HEK293 (cell line): Measurements from ENCODE around the gene IL16.

ENCODE experiments used
- CTCF ChIA-PET: fragments of 350-600 bp; formaldehyde crosslinking; extraction: SDS; loops from one replicate; lab custom pipeline; 2021; ENCODE audit warnings: antibody characterized with exemption; lab: Yijun Ruan, JAX
- POLR2A ChIA-PET: fragments of 300-600 bp; formaldehyde crosslinking; extraction: SDS; loops from one replicate; lab custom pipeline; 2020; ENCODE audit warnings: antibody characterized with exemption, inconsistent platforms; lab: Yijun Ruan, JAX
- H3K27ac ChIP-seq: fragments of 200-500 bp; sonication (Bioruptor generic); 2 replicates; pipeline ENCODE4 v1.5.1; 2014; ENCODE audit warnings: low read depth, low read length, control low read depth, inconsistent platforms; ENCODE audit errors: extremely low read depth
- H3K36me3 ChIP-seq, 2 experiments: fragments of 200-500 bp in 1 of 2; sonication (Bioruptor generic) in 1 of 2; 1 replicate in 1 of 2; 2 replicates in 1 of 2; pipeline ENCODE4 v1.5.1; 2014 to 2017; ENCODE audit warnings: inconsistent platforms in 2 of 2, low read length in 2 of 2; ENCODE audit not compliant: control insufficient read depth in 2 of 2, insufficient read depth in 1 of 2
- H3K4me1 ChIP-seq: fragments of 200-500 bp; sonication (Bioruptor generic); 2 replicates; pipeline ENCODE4 v1.5.1; 2014; ENCODE audit warnings: mild to moderate bottlenecking, low read length, inconsistent platforms; ENCODE audit not compliant: control insufficient read depth, insufficient read depth
- H3K4me3 ChIP-seq: 2 replicates; pipeline ENCODE4 v1.5.1; 2011; ENCODE audit warnings: low read depth, mild to moderate bottlenecking, control low read depth, low read length, moderate library complexity
- H3K9me3 ChIP-seq: fragments of 200-500 bp; sonication (Bioruptor generic); 2 replicates; pipeline ENCODE4 v1.5.1; 2014; ENCODE audit warnings: low read depth, low read length, inconsistent platforms; ENCODE audit not compliant: control insufficient read depth, insufficient read depth
- GLI2 ChIP-seq: fragments of 450-650 bp; formaldehyde crosslinking; IDR thresholded peaks from 2 replicates; pipeline ENCODE4; 2017; ENCODE audit warnings: missing biosample characterization, missing genetic modification characterization, low read depth, borderline replicate concordance
- HIC1 ChIP-seq: fragments of 450-650 bp; formaldehyde crosslinking; IDR thresholded peaks from 2 replicates; pipeline ENCODE4 v1.5.1; 2016; ENCODE audit warnings: missing biosample characterization, missing genetic modification characterization
- KLF7 ChIP-seq: fragments of 450-650 bp; formaldehyde crosslinking; IDR thresholded peaks from 2 replicates; pipeline ENCODE4 v1.5.1; 2016; ENCODE audit warnings: missing biosample characterization, missing genetic modification characterization, borderline replicate concordance
- SCRT1 ChIP-seq: fragments of 450-650 bp; formaldehyde crosslinking; IDR thresholded peaks from 2 replicates; pipeline ENCODE4 v1.5.1; 2016; ENCODE audit warnings: missing biosample characterization, missing genetic modification characterization, borderline replicate concordance
- ZBTB17 ChIP-seq: fragments of 450-650 bp; formaldehyde crosslinking; IDR thresholded peaks from 2 replicates; pipeline ENCODE4 v1.5.1; 2016; ENCODE audit warnings: missing biosample characterization, missing genetic modification characterization
- ZBTB21 ChIP-seq: fragments of 450-650 bp; formaldehyde crosslinking; IDR thresholded peaks from 2 replicates; pipeline ENCODE4 v1.5.1; 2017; ENCODE audit warnings: missing biosample characterization, missing genetic modification characterization
- ZFP69B ChIP-seq: fragments of 450-650 bp; formaldehyde crosslinking; IDR thresholded peaks from 2 replicates; pipeline ENCODE4 v1.5.1; 2016; ENCODE audit warnings: missing biosample characterization, missing genetic modification characterization
- ZIC2 ChIP-seq: fragments of 450-650 bp; formaldehyde crosslinking; IDR thresholded peaks from 2 replicates; pipeline ENCODE4 v1.5.1; 2016; ENCODE audit warnings: missing biosample characterization, missing genetic modification characterization
- ZNF18 ChIP-seq: fragments of 450-650 bp; formaldehyde crosslinking; IDR thresholded peaks from 2 replicates; pipeline ENCODE4 v1.5.1; 2016; ENCODE audit warnings: missing biosample characterization, missing genetic modification characterization
- ZNF202 ChIP-seq: fragments of 450-650 bp; formaldehyde crosslinking; IDR thresholded peaks from 2 replicates; pipeline ENCODE4 v1.5.1; 2016; ENCODE audit warnings: missing biosample characterization, missing genetic modification characterization, borderline replicate concordance
- ZNF398 ChIP-seq: fragments of 450-650 bp; formaldehyde crosslinking; IDR thresholded peaks from 2 replicates; pipeline ENCODE4 v1.5.1; 2017; ENCODE audit warnings: missing biosample characterization, missing genetic modification characterization
- ZNF48 ChIP-seq: fragments of 450-650 bp; formaldehyde crosslinking; IDR thresholded peaks from 2 replicates; pipeline ENCODE4 v1.5.1; 2016; ENCODE audit warnings: missing biosample characterization, missing genetic modification characterization
- ZNF610 ChIP-seq: fragments of 450-650 bp; formaldehyde crosslinking; IDR thresholded peaks from 2 replicates; pipeline ENCODE4 v1.5.1; 2016; ENCODE audit warnings: missing biosample characterization, missing genetic modification characterization, borderline replicate concordance
- ZNF670 ChIP-seq: fragments of 450-650 bp; formaldehyde crosslinking; IDR thresholded peaks from 2 replicates; pipeline ENCODE4 v1.5.1; 2016; ENCODE audit warnings: missing biosample characterization, missing genetic modification characterization, low read depth
- ZNF707 ChIP-seq: fragments of 450-650 bp; formaldehyde crosslinking; IDR thresholded peaks from 2 replicates; pipeline ENCODE4 v1.5.1; 2016; ENCODE audit warnings: missing biosample characterization, missing genetic modification characterization
- ZNF747 ChIP-seq: fragments of 450-650 bp; formaldehyde crosslinking; IDR thresholded peaks from 2 replicates; pipeline ENCODE4 v1.5.1; 2016; ENCODE audit warnings: missing biosample characterization, missing genetic modification characterization
- ZNF776 ChIP-seq: fragments of 450-650 bp; formaldehyde crosslinking; IDR thresholded peaks from 2 replicates; pipeline ENCODE4 v1.5.0; 2017; ENCODE audit warnings: missing biosample characterization, missing genetic modification characterization, borderline replicate concordance
- ZNF777 ChIP-seq: fragments of 450-650 bp; formaldehyde crosslinking; IDR thresholded peaks from 2 replicates; pipeline ENCODE4 v1.5.1; 2017; ENCODE audit warnings: missing biosample characterization, missing genetic modification characterization, borderline replicate concordance

Gene IL16

GRCh38 chr15:81299156-81299555, 102.5 kb downstream of the IL16 start:
- Histone ChIP-seq H3K4me3 (no peak overlapping the region), H3K27ac (no peak overlapping the region), H3K36me3 (no peaks in the 10 kb centered on the region), H3K9me3 (no peaks in the 10 kb centered on the region), H3K4me1 (no peaks in the 10 kb centered on the region)
- TF ChIP-seq GLI2 (tag by site-specific recombination) (no peak), ZFP69B (no peak), ZNF747 (no peak), ZNF18 (no peak), ZNF777 (tag by site-specific recombination) (no peak), ZNF670 (tag by site-specific recombination) (no peak)
- POLR2A ChIA-PET, result no interaction called here
- CTCF ChIA-PET, result interaction anchor here (0.8 to 1.5 kb wide), 2 partner anchors 33 to 37 kb away, joined by 3 to 7 read pairs; no protein-coding TSS in a partner anchor

GRCh38 chr15:81299630-81300273, 103.1 kb downstream of the IL16 start:
- no peaks in the 10 kb centered on the region for H3K9me3 ChIP-seq
- ChIA-PET CTCF (interaction anchor here (1.5 kb wide), 1 partner anchor 33 kb away, joined by 7 read pairs; no protein-coding TSS in a partner anchor), POLR2A (no interaction called here)
- no peaks in the 10 kb centered on the region for H3K4me1 ChIP-seq
- no peak overlapping the region for H3K4me3 ChIP-seq
- no peaks in the 10 kb centered on the region for H3K36me3 ChIP-seq
- H3K27ac ChIP-seq, result no peak overlapping the region
- TF ChIP-seq HIC1 (tag by site-specific recombination), result no peak
- TF ChIP-seq SCRT1 (tag by site-specific recombination), result no peak
- no peak for TF ChIP-seq ZNF48 (tag by site-specific recombination)
- TF ChIP-seq ZNF398 (tag by site-specific recombination), result no peak
- no peak for TF ChIP-seq ZBTB21 (tag by site-specific recombination)
- no peak for TF ChIP-seq ZNF202
- no peak for TF ChIP-seq KLF7 (tag by site-specific recombination)
- no peak for TF ChIP-seq ZNF670 (tag by site-specific recombination)
- TF ChIP-seq ZNF610, result no peak
- no peak for TF ChIP-seq ZIC2 (tag by site-specific recombination)
- no peak for TF ChIP-seq ZBTB17
- TF ChIP-seq ZNF707 (tag by site-specific recombination), result no peak
- no peak for TF ChIP-seq ZNF776
